H1 (cell line): ENCODE measurements around the gene CUX1. TPM values are rescaled to one million over a fixed set of nuclear protein-coding genes. Genes with fewer than 3 reads are reported as not detected.

Source experiments
- BRCA1 ChIP-seq: IDR thresholded peaks from 2 replicates; pipeline ENCODE4 v1.6.1; 2012; ENCODE audit warnings: low read depth, low read length, improper control_type of control experiment
- CBX8 ChIP-seq: fragments of 300-800, 300-1000 bp; sonication (generic); IDR thresholded peaks from 2 replicates; pipeline ENCODE4 v1.7.1; 2016; ENCODE audit warnings: low read depth, low read length, borderline replicate concordance
- CTCF ChIP-seq, 3 experiments: IDR thresholded peaks; 1 replicate in 2 of 3; 2 replicates in 1 of 3; pipeline versions ENCODE4 v1.5.1 to v1.6.1; 2011; ENCODE audit warnings: low read length in 3 of 3, mild to moderate bottlenecking in 3 of 3, inconsistent platforms in 2 of 3, low read depth in 1 of 3, moderate library complexity in 1 of 3; ENCODE audit not compliant: insufficient read depth in 1 of 3; ENCODE audit errors: control extremely low read depth in 1 of 3
- KDM4A ChIP-seq: IDR thresholded peaks from one replicate; pipeline ENCODE4 v1.7.1; 2012; ENCODE audit warnings: low read depth, mild to moderate bottlenecking, moderate library complexity, low read length, inconsistent platforms; ENCODE audit not compliant: severe bottlenecking
- SP2 ChIP-seq: IDR thresholded peaks from 2 replicates; pipeline ENCODE4 v1.6.1; 2012; ENCODE audit warnings: mild to moderate bottlenecking, low read length, inconsistent platforms
- SRF ChIP-seq: IDR thresholded peaks from 2 replicates; pipeline ENCODE4 v1.6.1; 2011; ENCODE audit warnings: mild to moderate bottlenecking, low read depth, low read length, moderate library complexity
- polyA plus RNA-seq, 7 experiments: library from polyadenylated mRNA; depleted of rRNA in 3 of 7; stranded (reverse) in 5 of 7; unstranded in 2 of 7; fragments of >200 nt in 5 of 7; fragments of 200-250 nt in 2 of 7; gene quantifications; 1 replicate in 5 of 7; 2 replicates in 1 of 7; 4 replicates in 1 of 7; pipeline versions ENCODE4 v1.2.1 to v1.2.3, GENCODE V29; 2011 to 2013; ENCODE audit warnings: missing spikeins in 2 of 7, mixed read lengths in 2 of 7
- total RNA-seq: library from RNA; stranded (reverse); fragmentation: NEBNext Ultra II Directional; extraction: Animal tissue kit (Norgen Biotek cat#: 25700); gene quantifications from 2 replicates; pipeline ENCODE4 v1.2.1, GENCODE V29; 2021

Gene CUX1
- total and polyA plus RNA-seq, 2 of the 8 experiments (the other 6 are each of a cell fraction or from before 2014, with no cell fraction given), result 21.6 to 65.9 TPM

- no peak for TF ChIP-seq CTCF (IDR thresholded peaks at IDR 0.05; ENCODE audit: control extremely low read depth in 1 of 3, insufficient read depth in 1 of 3, low read depth in 1 of 3, low read length in 3 of 3)
- TF ChIP-seq SP2, result no peak
- no peak for TF ChIP-seq KDM4A
- no peak for TF ChIP-seq SRF
- no peak for TF ChIP-seq CBX8
- no peak for TF ChIP-seq BRCA1
Measured at GRCh38 chr7:102208826-102209225, 391.4 kb downstream of the CUX1 start (continued).
